ENCODE measurements around the gene DUOXA2.
"Not testable (repeated sequence)": the region's sequence is repeated elsewhere in the genome, so short reads cannot be mapped to it uniquely, and the experiment has no call there.

Gene DUOXA2

DNA sequence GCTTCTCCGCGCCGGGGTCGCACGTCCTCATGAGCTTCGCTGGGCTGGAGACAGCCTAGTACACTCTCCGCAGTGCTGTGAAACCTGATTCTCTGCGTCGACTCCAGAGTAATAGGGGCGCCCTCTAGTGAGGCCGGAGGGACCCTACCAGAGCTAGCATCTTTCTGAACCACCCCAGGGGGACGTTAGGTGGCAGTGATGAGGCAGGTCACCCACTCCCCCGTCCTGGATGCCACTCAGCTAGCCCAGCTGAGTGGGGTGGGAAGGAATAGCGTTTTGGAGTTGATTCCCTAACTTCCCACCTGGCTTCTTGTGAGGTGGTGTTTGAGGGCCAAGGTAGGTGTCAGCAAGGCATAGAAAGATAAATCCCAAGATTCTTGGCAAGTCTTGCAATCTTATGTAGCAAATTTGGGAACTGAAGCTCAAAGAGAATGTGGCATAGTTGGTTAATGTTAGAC, 4.0 kb downstream of the DUOXA2 start:
- DNase-seq, result peak; percentile 84

DNA sequence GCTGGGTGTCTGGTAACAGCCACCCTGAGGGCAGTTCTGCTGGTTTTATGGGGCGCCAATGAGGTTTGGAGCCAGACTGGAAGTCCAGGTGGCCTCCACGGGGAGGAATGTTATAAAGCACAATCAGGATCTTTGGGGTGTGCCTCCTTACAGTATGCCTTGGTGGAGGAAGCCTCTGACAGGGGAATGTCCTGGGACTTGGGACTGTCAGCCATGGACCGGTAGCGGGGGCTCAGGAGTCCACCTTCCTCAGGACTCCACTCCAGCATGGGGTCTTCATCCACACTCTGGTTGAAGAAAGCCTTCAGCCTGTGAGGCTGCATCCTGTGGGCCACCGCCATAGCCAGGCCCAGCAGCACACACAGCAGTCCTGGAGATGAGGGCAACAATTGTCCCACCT, 4.9 kb downstream of the DUOXA2 start:
- DNase-seq, result no peak

DNA sequence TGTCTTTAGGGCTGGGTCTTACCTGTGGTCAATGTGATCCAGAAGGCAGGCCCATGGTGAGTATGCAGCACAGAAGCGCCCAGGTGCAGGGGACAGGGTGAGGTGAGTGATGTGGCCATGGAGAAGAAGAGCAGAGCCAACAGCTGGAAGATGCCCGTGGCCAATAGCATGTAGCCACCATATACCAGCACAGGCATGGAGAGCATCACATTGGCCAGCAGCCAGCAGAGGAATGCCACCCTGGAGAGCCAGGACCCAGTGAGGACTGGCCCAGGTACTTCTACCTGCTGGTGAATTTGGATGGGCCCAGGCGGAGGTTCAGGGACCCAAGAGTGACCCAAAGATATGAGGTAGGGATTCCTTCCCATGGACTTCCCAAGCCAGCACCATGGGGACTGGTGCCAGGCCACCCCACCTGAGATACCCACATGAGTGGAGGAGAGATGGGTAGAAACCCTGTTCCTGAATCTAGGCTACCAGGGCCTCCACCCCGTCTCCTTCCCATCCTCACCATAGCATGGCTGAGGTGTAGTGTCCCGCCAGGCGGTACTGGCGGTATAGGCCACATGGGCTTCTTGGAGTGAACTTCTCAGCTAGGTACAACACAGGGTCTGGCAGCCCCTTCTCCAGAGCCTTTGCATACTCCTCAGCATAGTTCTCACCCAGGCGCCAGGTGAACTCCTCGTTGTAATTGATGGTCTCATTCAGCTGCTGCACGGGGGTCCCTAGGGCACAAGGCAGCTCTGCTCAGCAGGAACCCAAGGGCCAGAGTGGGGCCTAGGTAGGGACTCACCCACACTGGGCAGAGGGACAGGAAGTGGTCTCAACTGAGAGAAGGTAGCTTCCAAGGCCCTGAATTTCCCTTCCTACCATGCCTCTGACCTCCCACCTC, 6.2 kb downstream of the DUOXA2 start:
- DNase-seq, result no peak

DNA sequence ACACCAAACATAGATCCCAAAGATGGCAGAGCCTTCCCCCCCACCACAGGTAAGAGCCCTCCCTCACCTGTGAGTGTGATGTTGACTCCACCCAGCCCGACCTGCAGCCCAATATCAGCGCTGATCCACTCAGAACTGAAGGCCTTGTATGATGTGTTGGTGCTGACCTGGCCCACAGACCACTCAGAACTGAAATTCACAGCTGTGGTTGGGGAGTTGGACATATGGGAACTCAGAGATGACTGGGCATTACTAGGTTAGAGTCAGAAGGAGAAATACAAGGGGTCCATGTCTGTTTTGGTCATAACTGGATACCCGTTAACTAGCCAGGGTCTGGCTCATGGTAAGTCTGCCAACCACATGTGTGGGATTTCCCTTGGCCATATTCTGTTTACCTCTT, 6.9 kb downstream of the DUOXA2 start:
- no peak for DNase-seq

DNA sequence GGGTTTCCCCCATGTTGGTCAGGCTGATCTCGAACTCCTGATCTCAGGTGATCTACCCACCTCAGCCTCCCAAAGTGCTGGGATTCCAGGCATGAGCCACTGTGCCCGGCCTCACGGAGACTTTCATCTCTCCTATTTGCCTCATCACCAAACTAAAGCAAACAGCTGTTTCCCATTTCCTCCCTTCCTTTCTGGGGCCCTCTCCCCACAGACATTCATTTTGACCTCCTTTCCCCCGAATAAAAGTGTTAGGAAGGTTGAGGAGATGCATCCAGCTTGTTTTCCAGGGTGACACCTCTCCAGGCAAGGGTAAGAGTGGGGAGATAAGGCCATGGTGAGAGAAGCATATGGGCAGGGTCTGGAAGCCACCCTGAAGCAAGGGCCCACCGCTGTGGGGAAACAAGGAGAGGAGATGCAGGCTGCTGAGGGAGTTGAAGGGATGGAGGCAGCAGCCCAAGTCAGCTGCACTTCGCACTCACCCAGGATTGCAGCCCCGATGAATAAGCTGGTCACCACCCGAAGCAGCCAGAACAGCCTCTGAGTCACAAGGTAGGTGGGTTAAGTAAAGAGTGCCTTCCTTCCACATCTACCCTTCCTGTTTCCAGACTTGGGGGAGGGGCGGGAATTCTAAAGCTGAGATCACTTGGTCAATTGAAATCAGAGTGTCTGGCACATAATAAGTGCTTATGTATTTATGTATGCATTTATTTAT, 7.7 kb downstream of the DUOXA2 start:
- DNase-seq, result no peak

DNA sequence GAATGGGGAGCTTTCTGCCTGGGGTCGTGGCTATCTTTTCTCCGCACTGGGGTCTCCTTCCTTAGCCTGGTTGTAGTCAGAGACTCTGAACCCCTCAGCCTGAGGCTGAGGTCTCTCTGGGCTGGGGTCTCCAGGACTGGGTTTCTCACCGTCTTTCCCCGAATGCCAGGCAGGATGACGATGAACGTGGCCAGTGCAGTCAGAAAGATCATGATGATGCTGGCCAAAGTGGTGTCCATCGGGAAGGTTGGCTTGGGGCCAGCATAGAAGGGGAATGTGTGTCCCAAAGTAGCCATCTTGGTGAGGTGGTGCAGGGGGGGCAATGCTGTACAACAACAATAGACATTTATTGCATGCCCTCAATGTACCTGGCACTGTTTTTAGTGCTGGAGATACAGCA, 8.6 kb downstream of the DUOXA2 start:
- DNase-seq, result no peak

DNA sequence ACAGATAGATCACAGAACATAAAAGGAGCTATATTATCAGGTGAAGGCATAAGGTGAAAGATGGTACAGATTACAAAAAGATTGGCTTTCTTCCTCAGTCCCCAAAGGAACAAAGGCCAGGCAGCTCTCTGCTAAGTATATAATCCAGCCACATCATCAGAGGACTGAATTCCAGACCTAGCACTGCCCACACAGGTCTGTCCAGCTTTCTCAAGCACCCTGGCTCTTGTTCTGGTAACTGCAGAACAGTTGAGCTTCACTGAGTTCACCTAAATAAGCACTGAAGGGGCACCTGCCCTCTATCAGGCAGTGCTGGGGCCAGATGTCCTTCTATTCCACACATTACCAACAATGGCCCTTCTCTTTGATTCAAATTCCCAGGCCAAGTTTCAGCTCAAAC, 9.3 kb downstream of the DUOXA2 start:
- DNase-seq, result no peak

DNA sequence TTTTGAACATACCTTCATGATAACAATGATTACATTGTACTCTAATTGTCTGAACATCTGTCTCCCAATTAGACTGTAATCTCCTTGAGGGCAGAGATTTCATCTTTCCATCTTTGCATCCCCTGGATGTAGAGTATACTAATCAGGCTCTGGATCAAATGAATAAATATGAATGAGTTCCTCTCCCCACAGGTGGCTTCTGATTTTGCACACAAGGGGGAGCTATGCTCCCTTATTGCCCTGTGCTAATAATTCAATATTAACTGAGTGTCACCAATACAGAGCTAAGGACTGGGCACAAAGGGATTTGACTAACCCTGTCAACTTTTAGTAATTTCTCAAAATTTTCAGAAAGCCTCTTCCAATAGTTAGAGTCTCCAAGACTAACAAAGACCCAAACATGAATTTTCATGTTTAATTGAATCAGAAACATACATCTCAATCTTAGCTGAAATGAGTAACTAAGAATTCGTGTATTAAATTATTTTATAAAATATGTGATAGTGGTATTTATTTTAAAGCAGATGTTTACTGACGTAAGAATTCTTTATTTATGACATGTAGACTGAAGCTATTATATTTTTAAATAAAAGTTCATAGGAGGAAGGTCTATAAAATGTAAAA, 12.5 kb downstream of the DUOXA2 start:
- DNase-seq, result no peak

DNA sequence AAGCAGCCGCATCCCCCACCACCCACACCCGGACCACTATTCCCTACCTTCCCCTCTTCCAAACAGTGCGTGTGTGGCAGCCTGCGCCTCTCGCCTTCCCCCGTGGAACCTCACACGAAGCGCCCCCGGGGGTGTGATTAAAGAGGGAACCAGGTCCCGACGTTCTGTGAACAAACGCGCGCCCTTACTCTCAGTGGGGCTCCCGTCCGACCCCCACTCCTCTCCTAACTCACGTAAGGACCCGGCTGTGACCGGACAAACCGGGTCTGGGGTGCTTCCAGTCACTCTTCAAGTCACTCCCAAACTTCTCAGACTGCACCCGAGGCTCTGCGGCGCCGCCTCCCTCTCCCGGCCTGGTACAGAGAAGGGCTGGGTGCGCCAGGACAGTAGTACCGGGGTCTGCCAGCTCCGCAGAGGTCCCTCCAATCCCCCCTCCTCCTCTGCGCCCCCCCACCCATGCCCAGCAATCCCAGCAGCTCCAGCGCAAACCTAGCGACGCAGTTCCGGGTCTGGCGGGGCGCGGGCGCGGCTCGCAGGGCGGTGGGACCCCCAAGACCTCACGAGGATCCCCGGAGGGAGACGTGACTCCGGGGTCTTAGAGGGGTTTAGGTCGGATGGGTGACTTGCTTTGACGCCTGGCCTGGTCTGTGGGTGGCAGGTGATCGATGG, 15.0 kb downstream of the DUOXA2 start:
- DNase-seq, result no peak

DNA sequence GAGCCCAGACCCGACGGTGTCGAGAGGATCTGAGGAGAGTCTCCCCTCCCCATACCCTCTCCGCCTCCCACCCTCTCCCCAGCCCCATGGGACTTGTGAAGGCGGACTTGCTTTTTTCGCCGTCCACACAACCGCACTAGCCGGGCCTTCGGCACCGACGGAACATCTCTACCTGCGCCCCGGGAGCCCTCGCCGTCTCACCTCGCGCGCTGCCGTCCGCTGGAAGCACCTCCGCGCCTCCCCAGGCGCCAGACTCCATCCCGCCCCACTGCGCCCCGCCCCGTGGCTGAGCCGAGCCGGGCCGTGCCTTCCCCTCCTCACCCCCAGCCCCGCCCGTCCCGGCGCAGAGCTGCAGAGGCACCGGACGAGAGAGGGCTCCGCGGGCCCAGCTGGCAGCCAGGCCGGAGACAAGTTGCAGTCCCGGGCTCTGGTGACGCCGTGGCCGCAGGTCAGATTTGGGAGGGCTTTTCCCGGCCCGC, 15.6 kb downstream of the DUOXA2 start, which contains the start of the genes DUOX1 and DUOXA1:
TSS of gene DUOX1 (plus strand) at position 344 of the 479 bp plus-strand sequence. CDS start 1,973 bp downstream, outside the sequence.
TSS of gene DUOXA1 (minus strand) at position 229 of the 479 bp plus-strand sequence. CDS start 6,865 bp downstream, outside the sequence.
- DNase-seq, result no peak

DNA sequence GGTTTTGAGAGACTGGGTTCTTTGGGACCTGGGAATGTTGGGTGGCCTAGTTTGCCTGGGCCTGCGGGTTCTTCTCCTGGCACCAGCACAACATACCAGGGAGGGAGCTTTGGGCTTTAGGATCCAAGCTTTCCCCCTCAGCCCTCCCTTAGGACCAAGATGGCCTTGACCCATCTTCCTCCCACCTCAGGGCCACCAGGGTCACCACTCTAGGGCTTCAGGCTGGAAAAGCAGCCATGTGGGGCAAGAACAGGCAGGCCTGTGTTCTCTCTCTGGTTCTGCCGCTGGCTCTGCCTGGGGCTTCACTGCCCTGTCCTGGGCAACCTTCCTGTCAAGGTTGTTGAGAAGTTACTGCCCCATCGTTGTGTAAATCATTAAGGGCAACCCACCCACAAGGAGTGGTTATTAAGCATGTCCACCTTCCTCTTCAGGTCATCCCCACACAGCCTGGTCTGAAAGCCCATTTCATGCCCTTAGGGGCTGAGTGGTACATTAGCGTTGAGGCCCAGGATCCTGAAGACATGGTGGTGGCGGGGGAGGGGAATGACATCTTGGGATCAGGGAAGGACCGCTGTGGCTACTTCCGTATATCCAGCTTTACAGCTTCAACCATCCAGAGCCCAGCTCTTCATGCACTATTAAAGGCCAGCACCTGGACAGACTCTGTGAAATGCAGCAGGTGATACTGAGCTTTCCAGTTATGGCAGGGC, 16.3 kb downstream of the DUOXA2 start:
- DNase-seq, result no peak

DNA sequence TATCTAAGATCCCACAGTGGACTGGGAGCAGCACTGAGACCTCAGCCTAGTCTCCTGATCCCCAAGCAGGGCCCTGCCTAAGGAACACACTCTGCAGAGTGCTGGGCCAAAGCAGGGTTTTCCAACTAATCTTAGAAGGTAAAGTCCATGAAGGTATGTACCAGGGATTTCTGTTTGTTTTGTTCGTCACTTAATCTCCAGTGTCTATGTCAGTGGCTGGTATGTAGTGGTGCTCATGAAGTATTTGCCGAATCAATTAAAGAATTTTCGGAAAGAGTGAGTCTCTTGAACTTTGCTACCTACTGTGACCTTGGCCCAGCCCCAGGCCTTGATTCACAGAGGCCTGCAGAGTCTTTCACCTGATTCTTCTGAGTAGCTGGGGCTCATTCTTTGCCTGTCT, 17.4 kb downstream of the DUOXA2 start:
- DNase-seq, result no peak

DNA sequence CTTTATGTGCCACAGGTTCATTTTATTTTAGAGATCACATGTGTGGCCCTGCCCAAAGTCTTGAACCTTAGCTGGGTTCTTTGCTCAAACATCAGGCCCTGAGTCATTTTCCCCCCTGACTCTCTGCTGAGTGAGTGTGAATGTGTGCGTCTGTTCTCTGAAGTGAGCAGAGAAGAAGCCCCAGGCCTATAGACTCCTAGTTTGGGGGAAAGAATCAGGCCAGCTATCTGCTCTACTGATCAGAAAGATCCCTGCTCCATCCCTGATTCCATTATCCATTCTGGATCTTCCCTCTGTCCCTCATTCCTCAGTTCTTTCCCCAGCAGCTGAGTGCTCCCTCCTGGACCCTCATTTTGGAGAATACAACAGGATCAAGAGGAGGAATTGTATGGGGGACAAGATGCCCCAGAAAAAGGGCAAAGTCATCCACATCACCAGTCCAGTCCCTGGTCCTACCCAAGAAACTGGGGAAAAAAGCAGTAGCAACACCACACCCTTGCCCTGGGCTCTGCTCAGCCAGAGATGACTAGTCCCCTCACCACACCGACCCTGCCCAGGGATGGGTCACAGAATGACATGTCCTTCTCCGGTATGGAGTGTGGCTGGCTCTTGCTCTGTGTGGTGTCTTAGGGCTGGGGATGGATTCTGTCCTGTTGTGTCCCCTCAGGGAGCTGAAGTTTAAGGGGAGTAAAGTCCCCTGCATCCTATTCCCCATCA, 18.9 kb downstream of the DUOXA2 start:
- no peak for DNase-seq

DNA sequence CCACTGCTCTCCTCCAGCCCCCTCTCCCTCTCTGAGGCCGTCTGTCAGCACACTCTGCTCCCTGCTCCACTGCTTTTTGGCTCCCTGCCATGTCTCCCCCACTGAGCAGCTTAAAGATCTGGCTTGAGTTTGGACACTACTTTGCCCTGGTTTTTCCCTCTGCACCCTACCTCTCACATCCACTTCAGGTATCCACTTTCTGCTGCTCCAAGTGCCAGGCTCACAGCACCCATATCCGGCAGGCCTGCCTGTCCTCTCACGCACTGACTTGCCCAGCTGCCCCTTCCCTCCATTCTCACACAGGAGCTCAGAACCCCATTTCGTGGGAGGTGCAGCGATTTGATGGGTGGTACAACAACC, 19.4 kb downstream of the DUOXA2 start:
- DNase-seq, result no peak

DNA sequence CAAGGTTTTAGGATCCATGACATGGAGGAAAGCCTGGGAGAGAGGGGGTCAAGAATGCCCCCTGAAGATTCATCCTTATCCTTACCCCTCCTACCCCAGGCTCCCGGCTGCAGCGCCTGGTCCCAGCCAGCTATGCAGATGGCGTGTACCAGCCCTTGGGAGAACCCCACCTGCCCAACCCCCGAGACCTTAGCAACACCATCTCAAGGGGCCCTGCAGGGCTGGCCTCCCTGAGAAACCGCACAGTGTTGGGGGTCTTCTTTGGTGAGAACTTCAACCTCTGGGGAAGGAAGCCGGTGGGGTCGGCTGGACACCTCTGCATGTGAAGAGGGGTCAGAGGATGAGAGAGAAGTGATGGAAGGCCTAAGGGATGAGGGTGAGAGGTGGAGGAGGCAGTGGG, 19.9 kb downstream of the DUOXA2 start:
- no peak for DNase-seq

DNA sequence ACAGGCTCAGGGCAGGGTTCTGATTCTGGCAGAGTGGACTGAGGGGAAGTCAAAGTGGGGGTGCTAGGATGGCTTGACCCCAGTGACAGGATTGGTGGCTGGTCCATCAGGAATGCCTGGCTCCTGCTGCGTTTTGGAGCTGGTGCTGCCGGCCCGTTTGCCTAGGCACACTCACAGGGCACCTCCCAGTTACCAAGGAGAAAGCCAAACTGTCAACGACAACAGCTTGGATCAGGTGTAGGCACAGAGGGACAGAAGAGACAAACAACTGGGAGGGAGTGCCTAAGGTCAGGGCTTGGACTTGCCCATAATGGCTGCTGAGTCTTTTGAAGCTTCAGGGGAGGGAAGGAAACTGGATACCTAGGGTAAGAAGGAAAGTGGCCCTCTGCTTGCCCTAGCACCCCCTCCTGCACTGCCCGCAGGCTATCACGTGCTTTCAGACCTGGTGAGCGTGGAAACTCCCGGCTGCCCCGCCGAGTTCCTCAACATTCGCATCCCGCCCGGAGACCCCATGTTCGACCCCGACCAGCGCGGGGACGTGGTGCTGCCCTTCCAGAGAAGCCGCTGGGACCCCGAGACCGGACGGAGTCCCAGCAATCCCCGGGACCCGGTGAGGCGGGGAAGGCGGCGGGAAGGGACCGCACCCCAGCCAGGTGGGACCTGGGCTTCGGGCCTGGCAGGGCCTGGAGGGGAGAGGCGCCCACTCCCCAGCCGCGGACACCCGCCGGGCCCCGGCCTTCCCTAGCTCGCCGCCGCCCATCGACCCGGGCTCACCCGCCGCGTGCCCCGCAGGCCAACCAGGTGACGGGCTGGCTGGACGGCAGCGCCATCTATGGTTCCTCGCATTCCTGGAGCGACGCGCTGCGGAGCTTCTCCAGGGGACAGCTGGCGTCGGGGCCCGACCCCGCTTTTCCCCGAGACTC, 20.8 kb downstream of the DUOXA2 start:
- DNase-seq, result no peak

DNA sequence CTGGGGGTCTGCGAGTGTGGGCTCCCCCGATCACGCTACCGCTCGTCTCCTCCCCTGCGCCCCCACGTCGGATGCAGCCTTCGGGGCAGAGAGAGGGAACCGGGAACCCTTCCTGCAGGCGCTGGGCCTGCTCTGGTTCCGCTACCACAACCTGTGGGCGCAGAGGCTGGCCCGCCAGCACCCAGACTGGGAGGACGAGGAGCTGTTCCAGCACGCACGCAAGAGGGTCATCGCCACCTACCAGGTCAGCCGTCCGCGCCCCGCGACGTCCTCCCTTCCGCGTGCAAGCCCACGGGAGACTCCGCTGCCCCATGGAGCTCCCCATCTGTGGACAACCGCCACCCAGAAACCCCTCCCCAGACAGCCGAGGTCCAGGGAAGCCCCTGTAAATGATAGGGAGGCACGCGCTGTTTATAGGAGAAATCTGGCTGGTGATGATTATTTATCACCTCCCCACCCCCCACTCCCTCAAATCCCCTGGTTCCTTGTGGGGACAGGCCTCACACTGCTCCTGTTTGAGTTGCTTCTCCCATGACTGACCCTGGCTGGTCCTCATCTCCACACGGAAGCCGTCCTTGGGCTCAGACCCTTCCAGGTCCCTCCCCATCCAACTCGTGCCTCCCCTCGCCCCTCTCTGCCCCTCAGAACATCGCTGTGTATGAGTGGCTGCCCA, 21.7 kb downstream of the DUOXA2 start:
- not testable (repeated sequence) for DNase-seq

DNA sequence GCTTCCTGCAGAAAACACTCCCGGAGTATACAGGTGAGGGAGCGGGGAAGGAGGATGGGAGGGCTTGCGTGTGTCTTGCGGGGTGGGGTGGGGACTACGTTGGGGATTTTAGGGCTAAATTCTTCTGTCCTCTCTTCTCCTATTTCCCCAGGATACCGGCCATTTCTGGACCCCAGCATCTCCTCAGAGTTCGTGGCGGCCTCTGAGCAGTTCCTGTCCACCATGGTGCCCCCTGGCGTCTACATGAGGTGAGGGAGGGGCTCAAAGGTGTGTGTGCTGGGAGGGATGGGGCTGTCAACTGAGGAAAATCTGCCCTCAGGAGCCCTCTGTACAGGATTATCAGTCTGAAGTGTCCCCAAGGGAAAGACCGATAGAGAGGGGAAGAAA, 22.2 kb downstream of the DUOXA2 start:
- DNase-seq, result no peak

DNA sequence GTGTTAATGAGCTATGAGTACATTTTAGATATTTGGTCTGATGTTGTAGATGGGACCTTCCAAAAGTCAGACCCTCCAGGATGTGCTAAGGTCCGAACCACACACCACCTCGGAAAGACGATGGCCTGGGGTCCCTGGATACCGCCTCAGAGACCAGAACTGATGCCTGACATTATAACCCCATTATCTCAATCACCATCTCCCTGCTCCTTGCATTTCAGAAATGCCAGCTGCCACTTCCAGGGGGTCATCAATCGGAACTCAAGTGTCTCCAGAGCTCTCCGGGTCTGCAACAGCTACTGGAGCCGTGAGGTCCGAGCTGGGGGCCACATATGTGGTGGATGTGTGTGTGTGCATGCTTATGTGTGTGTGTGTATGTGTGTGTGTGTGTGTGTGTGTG, 23.6 kb downstream of the DUOXA2 start:
- no peak for DNase-seq

All from NCI-H1048 (cell line).